Smooth muscle cell (in vitro differentiated cells): ENCODE measurements around the gene ADGRL3. TPM values are rescaled to one million over a fixed set of nuclear protein-coding genes. Genes with fewer than 3 reads are reported as not detected.
"Not testable (repeated sequence)": the region's sequence is repeated elsewhere in the genome, so short reads cannot be mapped to it uniquely, and the experiment has no call there.

Experiments used
- DNase-seq: peaks from one replicate; lab custom pipeline; 2025; ENCODE audit not compliant: unreplicated experiment; lab: John Stamatoyannopoulos, UW
- H2AFZ ChIP-seq: fragments of 200-600 bp; sonication (generic); 2 replicates; pipeline ENCODE4 v1.6.0; 2016; ENCODE audit warnings: antibody characterized with exemption, low read depth, mild to moderate bottlenecking
- H3F3A ChIP-seq: fragments of 200-600 bp; sonication (generic); 2 replicates; pipeline ENCODE4 v1.6.0; 2017; ENCODE audit warnings: antibody characterized with exemption, low read depth
- H3K27ac ChIP-seq: fragments of 200-600 bp; sonication (generic); 2 replicates; pipeline ENCODE4 v1.5.1; 2016; ENCODE audit warnings: low read depth, mild to moderate bottlenecking
- H3K27me3 ChIP-seq: fragments of 200-600 bp; sonication (generic); 2 replicates; pipeline ENCODE4 v1.6.1; 2016; ENCODE audit warnings: low read depth, mild to moderate bottlenecking
- H3K36me3 ChIP-seq: fragments of 200-600 bp; sonication (generic); 2 replicates; pipeline ENCODE4 v1.5.1; 2016; ENCODE audit warnings: low read depth
- H3K4me1 ChIP-seq: fragments of 200-600 bp; sonication (generic); 2 replicates; pipeline ENCODE4 v1.5.1; 2016; ENCODE audit warnings: low read depth
- H3K4me2 ChIP-seq: fragments of 200-600 bp; sonication (generic); 2 replicates; pipeline ENCODE4 v1.6.0; 2016; ENCODE audit warnings: mild to moderate bottlenecking
- H3K4me3 ChIP-seq: fragments of 200-600 bp; sonication (generic); 2 replicates; pipeline ENCODE4 v1.5.1; 2016; ENCODE audit warnings: mild to moderate bottlenecking
- H3K79me2 ChIP-seq: fragments of 200-600 bp; sonication (generic); 2 replicates; pipeline ENCODE4 v1.6.0; 2016; ENCODE audit warnings: low read depth, mild to moderate bottlenecking
- H3K9ac ChIP-seq: fragments of 200-600 bp; sonication (generic); 2 replicates; pipeline ENCODE4 v1.6.0; 2016; ENCODE audit warnings: low read depth
- H3K9me3 ChIP-seq: fragments of 200-600 bp; sonication (generic); replicated peaks from 2 replicates; pipeline ENCODE4 v1.5.1; 2016; ENCODE audit warnings: low read depth
- H4K20me1 ChIP-seq: fragments of 200-600 bp; sonication (generic); 2 replicates; pipeline ENCODE4 v1.6.0; 2016; ENCODE audit warnings: low read depth
- CTCF ChIP-seq: fragments of 200-600 bp; sonication (generic); IDR thresholded peaks from 2 replicates; pipeline ENCODE4 v1.5.1; 2017; ENCODE audit warnings: borderline replicate concordance, mild to moderate bottlenecking, antibody characterized with exemption; ENCODE audit not compliant: insufficient read depth, poor library complexity, severe bottlenecking
- WGBS: methylation state at CpG from one replicate; pipeline ENCODE4 v1.1.7; 2016; ENCODE audit warnings: low lambda C conversion rate; 5-methylcytosine and 5-hydroxymethylcytosine counted together
- polyA plus RNA-seq: library from polyadenylated mRNA; unstranded; fragments of >200 nt; fragmentation: Nextera tagmentation; extraction: Ambion mirVana; gene quantifications from 2 replicates; pipeline ENCODE4 v1.2.1, GENCODE V29; 2016
- total RNA-seq: library from RNA; depleted of rRNA; stranded (reverse); fragments of >200 nt; gene quantifications from 2 replicates; pipeline ENCODE4 v1.2.3, GENCODE V29; 2014

The ADGRL3 gene
- total and polyA plus RNA-seq, 2 experiments from 2014 or later = 2.4 to 9.5 TPM

GRCh38 chr4:61204353-61205060, 4.4 kb downstream of the ADGRL3 start:
- H3K36me3 ChIP-seq = no peaks in the 10 kb centered on the region
- peaks cover 19% of the 10 kb centered on the region for H3K4me1 ChIP-seq
- no peak for DNase-seq
- TF ChIP-seq CTCF = no peak
- no peaks in the 10 kb centered on the region for H3F3A ChIP-seq
- no peak overlapping the region for H2AFZ ChIP-seq
- no peaks in the 10 kb centered on the region for H3K9me3 ChIP-seq
- peak overlapping the region; percentile 3 for H3K27ac ChIP-seq
- no peaks in the 10 kb centered on the region for H3K79me2 ChIP-seq
- no peak overlapping the region for H3K9ac ChIP-seq
- no peak overlapping the region for H3K4me3 ChIP-seq
- H3K27me3 ChIP-seq = peaks cover 29% of the 10 kb centered on the region
- no peak overlapping the region for H3K4me2 ChIP-seq
- 78% methylated on average over 2 of the region's 2 CpGs for WGBS
- H4K20me1 ChIP-seq = no peaks in the 10 kb centered on the region

- no peaks in the 10 kb centered on the region for H3K9me3 ChIP-seq
- no peak overlapping the region for H2AFZ ChIP-seq
- H3K27me3 ChIP-seq = peaks cover 25% of the 10 kb centered on the region
- H3K36me3 ChIP-seq = no peaks in the 10 kb centered on the region
- TF ChIP-seq CTCF = no peak
- H3F3A ChIP-seq = no peaks in the 10 kb centered on the region
- no peak overlapping the region for H3K4me3 ChIP-seq
- no peak overlapping the region for H3K27ac ChIP-seq
- peaks cover 21% of the 10 kb centered on the region for H3K4me1 ChIP-seq
- H3K79me2 ChIP-seq = no peaks in the 10 kb centered on the region
- H3K4me2 ChIP-seq = no peak overlapping the region
- no peak overlapping the region for H3K9ac ChIP-seq
- no peak for DNase-seq
- H4K20me1 ChIP-seq = no peaks in the 10 kb centered on the region
- 81% methylated on average over 1 of the region's 1 CpG for WGBS
Measured at GRCh38 chr4:61205066-61205465, 4.9 kb downstream of the ADGRL3 start.

GRCh38 chr4:61207156-61207555, 7.0 kb downstream of the ADGRL3 start:
- DNase-seq, H3K9ac ChIP-seq, H2AFZ ChIP-seq, H3K79me2 ChIP-seq, H3K27ac ChIP-seq, H3K9me3 ChIP-seq, H3F3A ChIP-seq, H4K20me1 ChIP-seq, H3K36me3 ChIP-seq, H3K4me3 ChIP-seq, H3K4me2 ChIP-seq: not testable (repeated sequence)
- Histone ChIP-seq H3K27me3 (peaks cover 19% of the 10 kb centered on the region), H3K4me1 (peaks cover 30% of the 10 kb centered on the region)

GRCh38 chr4:61210186-61210939, 10.2 kb downstream of the ADGRL3 start:
- no peak for TF ChIP-seq CTCF
- no peak for DNase-seq

More at GRCh38 chr4:61210186-61210939, 10.2 kb downstream of the ADGRL3 start:
- no peak overlapping the region for H3K4me2 ChIP-seq
- no peaks in the 10 kb centered on the region for H3K79me2 ChIP-seq
- no peaks in the 10 kb centered on the region for H3K9me3 ChIP-seq
- H3K27ac ChIP-seq = no peak overlapping the region
- peaks cover 19% of the 10 kb centered on the region for H3K4me1 ChIP-seq
- no peaks in the 10 kb centered on the region for H3F3A ChIP-seq
- no peaks in the 10 kb centered on the region for H4K20me1 ChIP-seq
- no peak overlapping the region for H2AFZ ChIP-seq
- H3K27me3 ChIP-seq = no peaks in the 10 kb centered on the region
- no peaks in the 10 kb centered on the region for H3K36me3 ChIP-seq
- 60% methylated on average over 6 of the region's 6 CpGs for WGBS
- no peak overlapping the region for H3K4me3 ChIP-seq
- no peak overlapping the region for H3K9ac ChIP-seq
